GM12864 (cell line): ENCODE results near the gene TIPARP.

Source experiments
- DNase-seq: peaks from one replicate; pipeline ENCODE4 v3.0.0-alpha.2; 2011; ENCODE audit warnings: low read depth
- H3K4me3 ChIP-seq: 2 replicates; pipeline ENCODE4 v1.5.1; 2011; ENCODE audit warnings: mild to moderate bottlenecking, low read depth, low read length, control low read depth
- TF ChIP-seq, protein P1 (sequence below): IDR thresholded peaks from 2 replicates; pipeline ENCODE4 v1.5.1; 2011; ENCODE audit warnings: low read depth, mild to moderate bottlenecking, moderate library complexity, low read length, control low read depth, inconsistent platforms; ENCODE audit errors: missing control alignments

Gene TIPARP

GRCh38 chr3:156688632-156689452 lies 14.5 kb downstream of the TIPARP start:
- H3K4me3 ChIP-seq: no peak overlapping the region
- no peak for DNase-seq
- TF ChIP-seq, protein P1, sequence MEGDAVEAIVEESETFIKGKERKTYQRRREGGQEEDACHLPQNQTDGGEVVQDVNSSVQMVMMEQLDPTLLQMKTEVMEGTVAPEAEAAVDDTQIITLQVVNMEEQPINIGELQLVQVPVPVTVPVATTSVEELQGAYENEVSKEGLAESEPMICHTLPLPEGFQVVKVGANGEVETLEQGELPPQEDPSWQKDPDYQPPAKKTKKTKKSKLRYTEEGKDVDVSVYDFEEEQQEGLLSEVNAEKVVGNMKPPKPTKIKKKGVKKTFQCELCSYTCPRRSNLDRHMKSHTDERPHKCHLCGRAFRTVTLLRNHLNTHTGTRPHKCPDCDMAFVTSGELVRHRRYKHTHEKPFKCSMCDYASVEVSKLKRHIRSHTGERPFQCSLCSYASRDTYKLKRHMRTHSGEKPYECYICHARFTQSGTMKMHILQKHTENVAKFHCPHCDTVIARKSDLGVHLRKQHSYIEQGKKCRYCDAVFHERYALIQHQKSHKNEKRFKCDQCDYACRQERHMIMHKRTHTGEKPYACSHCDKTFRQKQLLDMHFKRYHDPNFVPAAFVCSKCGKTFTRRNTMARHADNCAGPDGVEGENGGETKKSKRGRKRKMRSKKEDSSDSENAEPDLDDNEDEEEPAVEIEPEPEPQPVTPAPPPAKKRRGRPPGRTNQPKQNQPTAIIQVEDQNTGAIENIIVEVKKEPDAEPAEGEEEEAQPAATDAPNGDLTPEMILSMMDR: no peak

- DNase-seq: no peak
- H3K4me3 ChIP-seq: no peak overlapping the region
- TF ChIP-seq, protein P1: no peak
Observed at GRCh38 chr3:156689608-156690007, 15.2 kb downstream of the TIPARP start.

DNA sequence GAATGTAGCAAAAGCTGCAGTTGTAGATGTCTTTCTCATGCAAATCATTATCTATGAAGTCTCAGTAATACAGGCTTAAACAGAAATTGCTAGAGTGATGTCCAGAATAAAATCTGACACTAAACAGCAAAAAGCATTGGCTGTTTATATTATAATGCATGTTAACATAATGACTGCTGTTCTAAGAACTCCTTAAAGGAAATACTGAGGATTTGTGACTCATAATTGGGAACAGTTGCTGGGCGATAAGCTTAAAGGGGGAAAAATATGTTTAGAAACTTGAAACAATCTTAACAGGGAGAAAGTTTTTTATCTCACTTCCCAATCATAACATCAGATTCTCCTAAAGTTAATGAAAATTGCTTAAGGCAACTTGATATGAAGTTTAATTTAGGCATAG lies 17.5 kb downstream of the TIPARP start:
- H3K4me3 ChIP-seq: no peak overlapping the region
- no peak for DNase-seq
- TF ChIP-seq, protein P1: no peak

DNA sequence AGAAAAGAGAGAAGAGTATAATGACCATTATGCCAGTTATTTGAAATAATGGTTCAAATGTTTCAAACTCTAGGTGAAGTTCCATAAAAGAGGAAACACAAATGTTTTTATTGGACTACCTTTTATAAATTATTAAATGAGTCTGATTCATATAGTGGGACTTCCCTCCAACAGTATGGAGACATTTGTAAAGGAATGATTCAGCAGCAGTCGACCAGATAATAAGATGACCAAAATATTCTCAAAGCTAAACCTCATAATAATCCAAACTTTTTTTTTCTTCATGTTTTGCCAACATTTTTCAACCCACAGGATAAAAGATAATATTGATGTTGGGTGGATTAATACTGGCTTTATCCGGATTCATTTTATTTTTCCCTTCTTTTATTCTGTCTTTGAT lies 18.8 kb downstream of the TIPARP start:
- DNase-seq: no peak
- H3K4me3 ChIP-seq: no peak overlapping the region
- TF ChIP-seq, protein P1: no peak

DNA sequence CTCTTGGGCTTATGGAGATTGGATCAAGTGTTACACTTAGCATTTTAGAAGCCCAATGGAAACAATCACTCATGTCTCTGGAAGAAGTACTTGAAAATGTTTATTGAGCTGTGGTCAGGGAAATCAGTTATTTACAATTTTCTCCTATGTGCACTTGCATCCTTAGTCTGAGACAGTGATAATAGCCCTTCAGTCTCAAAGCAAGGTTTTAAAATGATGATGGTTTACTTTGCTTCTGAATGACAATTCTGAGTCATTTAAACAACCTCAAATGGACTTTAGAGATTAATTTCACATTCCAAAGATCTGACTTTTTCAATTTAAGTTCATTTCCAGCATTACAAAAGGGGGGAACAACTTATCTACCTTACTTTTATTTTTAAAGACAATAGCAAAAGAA lies 20.1 kb downstream of the TIPARP start:
- no peak overlapping the region for H3K4me3 ChIP-seq
- no peak for DNase-seq
- TF ChIP-seq, protein P1: no peak

GRCh38 chr3:156702367-156702766 lies 28.0 kb downstream of the TIPARP start:
- no peak for DNase-seq
- TF ChIP-seq, protein P1: no peak
- H3K4me3 ChIP-seq: no peak overlapping the region
